Measurements from ENCODE around the gene SNPH.

GRCh38 chr20:1336699-1337367 is 70.7 kb downstream of the SNPH start:
- no peak for TF ChIP-seq YY1 (IDR thresholded peaks at IDR 0.05; ENCODE audit: insufficient read depth, insufficient read length)
- TF ChIP-seq SUZ12 (IDR thresholded peaks at IDR 0.05; ENCODE audit: extremely low read depth, insufficient read depth, insufficient read length): no peak
- TF ChIP-seq ZNF274 (IDR thresholded peaks at IDR 0.05; ENCODE audit: low read depth, low read length): no peak
